CD4-positive, alpha-beta T cell treated with Interleukin-15 for 4 hours (primary cell): ENCODE results near the gene UBE2O.

Source experiments
- DNase-seq: peaks from one replicate; pipeline ENCODE4 v3.0.0-alpha.2; 2020; ENCODE audit warnings: low spot score

The UBE2O gene

DNA sequence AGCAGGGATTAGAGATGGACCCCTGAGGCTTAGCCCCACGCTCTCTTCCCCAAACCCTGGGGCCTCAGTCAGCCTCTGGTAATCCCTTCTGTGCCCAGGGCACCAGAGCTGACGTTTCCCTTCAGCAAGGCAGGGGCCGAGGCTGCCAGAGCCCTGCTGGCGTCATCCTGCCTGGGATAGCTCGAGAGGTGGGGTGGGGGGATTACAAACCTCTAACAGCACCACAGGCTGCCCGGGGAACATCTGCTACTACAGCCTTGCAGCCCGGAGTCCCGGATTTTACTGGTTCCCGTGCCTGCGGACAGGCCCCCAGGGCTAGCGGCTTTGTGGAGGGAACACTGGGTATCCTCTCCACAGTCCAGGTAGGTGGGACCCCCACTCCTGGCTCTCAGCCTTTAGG lies 14.4 kb upstream of the UBE2O start, which contains the start of gene AANAT:
Gene AANAT, plus strand, starts transcription at position 238 of the 400 bp plus-strand sequence. CDS start 1,144 bp downstream, outside the sequence.
- DNase-seq: no peak

DNA sequence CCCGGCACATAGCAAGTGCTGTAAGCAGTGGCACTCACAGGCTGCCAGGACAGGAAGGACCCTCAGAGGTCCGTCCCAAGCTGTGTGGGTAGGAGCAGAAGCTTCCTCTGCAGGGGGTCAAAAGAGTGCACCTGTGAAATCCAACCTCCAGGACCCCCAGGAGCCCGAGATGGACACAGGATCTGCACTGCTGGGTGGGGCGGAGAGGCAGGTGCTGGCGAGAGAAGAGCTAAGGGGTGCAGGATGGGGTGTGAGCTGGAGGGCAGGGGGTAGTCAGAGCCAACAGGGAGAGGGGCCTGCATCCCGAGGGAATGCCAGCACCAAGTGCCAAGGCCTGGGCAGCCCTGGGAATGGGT lies 13.8 kb upstream of the UBE2O start:
- DNase-seq: no peak

DNA sequence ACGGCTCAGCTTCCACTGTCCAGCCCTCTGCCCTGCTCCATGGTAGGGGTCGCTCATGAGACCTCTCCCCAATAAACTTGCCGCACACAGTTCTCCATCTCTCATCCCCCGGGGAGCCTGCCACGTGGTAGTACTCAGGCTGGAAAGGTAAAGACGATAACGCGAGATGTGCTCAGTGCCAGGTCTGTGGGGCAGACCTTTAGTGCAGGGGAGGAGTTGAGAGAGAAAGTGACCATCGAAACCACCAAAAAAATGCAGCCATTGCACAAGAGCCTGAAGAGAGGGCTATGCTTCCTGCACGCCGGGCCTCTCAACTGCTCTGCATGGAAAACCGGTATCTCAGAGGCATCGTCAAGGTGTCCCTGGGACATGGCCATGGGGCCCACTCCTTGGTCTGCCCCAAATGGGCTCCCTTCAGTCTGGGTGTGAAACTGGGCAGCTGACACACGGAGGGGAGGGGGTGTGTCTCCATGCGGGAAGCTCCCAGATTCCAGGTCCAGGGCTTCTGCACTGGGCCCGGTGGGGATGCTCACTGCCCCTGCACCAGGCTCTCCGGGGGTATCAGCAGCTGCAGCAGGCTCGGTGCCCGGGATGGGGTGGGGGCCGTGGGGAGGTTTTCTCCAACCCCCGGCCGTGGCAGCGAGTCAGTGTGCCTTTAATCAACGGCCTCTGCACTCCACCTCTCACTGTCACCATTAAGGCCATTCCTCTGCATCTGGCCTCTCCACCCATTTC lies 9.8 kb upstream of the UBE2O start:
- no peak for DNase-seq

GRCh38 chr17:76461765-76462555 lies 9.0 kb upstream of the UBE2O start:
- no peak for DNase-seq

- DNase-seq: no peak
These were observed 6.7 kb upstream of the UBE2O start for GRCh38 chr17:76459674-76460073.

GRCh38 chr17:76458580-76459490 lies 5.9 kb upstream of the UBE2O start:
- no peak for DNase-seq

- no peak for DNase-seq
These were observed 435 bp upstream of the UBE2O start for GRCh38 chr17:76453431-76453743.

- no peak for DNase-seq
These were observed 759 bp downstream of the UBE2O start for GRCh38 chr17:76452127-76452659.

- DNase-seq: no peak
These were observed 1.4 kb downstream of the UBE2O start for GRCh38 chr17:76451506-76451905.

- no peak for DNase-seq
These were observed 3.8 kb downstream of the UBE2O start for GRCh38 chr17:76449126-76449525.

- DNase-seq: no peak
These were observed 4.9 kb downstream of the UBE2O start for GRCh38 chr17:76447931-76448652.

DNA sequence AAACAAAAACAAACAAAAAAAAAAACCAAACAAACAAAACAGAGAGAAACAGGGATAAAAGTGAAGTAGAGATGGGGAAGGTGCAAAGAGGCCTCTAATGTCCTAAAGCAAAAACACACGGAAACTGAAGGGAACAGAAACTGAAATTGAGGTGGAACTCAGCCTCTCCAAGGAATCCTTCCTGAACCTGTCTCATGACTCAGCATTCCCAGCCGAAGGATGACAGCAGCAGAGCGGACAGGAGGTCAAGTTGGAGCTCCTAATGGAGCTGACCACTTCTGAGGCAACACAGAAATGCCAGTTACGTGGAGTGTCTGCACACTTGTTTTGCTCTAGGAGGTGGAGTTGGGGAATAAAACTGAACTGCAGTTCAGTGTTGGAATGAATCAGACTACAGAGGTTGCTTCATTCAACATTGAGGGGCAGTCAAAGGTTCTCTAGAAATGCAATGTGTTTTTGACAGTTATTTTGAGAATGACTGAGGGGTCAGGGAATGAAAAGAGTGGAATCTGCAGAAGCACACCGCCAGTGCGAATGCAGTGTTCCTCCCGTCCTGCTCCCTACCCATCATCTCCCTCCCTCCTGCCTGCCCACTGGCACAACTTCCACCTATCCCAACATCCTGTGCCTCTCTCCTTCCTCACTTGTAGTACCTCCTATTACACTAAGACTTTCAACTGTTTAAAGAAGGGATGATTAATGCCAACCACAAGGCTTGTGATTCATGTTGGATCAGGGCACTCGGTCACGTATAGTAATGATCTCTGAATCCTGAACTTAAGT lies 6.3 kb downstream of the UBE2O start:
- no peak for DNase-seq

- DNase-seq: no peak
These were observed 7.1 kb downstream of the UBE2O start for GRCh38 chr17:76445697-76446448.

DNA sequence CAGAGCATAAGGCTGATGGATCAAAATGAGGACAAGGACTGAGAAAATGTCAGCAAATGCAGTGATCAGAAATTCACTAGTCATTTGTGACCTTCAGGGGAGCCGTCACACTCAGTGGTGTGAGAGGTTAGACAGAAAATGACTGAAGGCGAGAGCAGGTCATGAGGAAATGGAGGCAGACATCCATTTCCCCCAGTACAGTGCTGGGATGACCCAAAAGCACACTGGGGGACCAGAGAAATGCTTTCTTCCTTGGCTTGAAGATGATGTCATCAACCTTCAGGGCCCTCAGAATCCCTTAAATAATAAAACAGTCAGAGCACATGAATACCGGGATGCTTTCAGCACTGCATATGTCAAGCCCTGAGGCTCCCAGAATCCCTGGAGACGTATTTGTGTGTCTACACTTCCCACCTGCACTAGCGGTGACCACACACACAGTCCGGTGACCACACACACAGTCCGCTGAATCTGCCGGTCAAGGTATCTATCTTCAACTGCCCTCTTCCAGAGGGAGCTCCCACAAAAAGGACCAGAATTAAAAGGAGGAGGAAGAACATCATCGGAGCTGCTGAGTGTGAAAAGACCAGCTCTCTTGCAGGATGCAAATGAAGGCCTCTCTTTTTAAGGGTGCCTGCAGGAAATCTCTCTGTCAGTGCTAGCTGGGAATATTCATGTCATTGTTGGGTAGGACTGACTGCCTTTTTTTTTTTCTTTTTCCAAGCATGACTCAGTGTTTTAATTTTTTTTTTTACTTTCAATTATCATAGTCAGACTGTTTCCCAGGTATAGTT lies 8.2 kb downstream of the UBE2O start:
- no peak for DNase-seq

DNA sequence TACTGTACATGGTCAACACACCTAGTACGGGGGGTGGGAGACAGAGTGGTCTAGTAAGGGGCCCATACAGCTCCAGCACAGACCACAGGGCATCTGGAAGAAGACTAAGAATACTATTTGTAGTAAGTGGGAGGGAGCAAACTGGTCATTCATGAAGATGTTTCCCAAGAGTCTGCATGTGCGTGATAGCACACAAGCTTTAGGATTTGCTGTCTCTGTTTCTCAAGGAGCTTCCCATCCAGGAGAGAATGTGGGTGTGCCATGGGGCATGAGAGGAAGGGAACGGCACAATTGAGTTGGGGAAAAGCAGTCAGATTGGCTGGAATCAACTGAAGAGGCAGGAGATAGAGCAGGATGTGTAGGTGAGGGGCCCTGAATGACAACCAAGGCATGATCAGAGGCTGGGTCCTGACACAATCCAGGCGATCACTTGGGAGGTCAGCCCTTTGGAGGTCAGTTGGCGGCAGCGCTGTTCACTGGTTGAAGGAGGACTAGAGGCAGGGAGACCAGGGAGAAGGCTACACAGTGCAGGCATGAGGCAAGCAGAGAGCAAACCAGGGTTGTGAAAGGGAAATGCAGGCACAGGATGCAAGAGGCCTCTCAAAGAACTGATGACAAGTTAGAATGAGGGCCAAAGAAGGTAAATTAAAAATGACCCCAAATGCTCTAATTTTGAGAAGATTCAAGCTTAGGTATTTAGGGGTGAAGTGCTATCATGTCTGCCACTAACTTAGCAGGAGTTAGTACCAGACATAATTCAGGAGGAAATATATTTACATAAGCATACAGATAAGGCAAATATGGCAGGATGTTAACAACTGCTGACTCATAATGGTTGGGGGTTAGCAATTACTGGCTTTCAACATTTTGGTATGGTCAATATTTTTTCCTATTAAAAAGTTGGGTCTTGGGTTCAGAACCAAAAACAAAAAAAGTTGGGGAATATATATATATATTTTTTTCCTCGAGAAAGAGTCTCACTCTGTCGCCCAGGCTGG lies 10.3 kb downstream of the UBE2O start:
- no peak for DNase-seq

- DNase-seq: no peak
These were observed 11.1 kb downstream of the UBE2O start for GRCh38 chr17:76441686-76442340.

- DNase-seq: no peak
These were observed 12.1 kb downstream of the UBE2O start for GRCh38 chr17:76440751-76441362.
